IPS-18c (cell line): ENCODE results near the gene PUSL1.

Experiments
- H3K4me3 ChIP-seq: 2 replicates; pipeline ENCODE4 v1.7.0; 2013; ENCODE audit warnings: low read depth, mild to moderate bottlenecking, low read length, moderate library complexity; ENCODE audit not compliant: insufficient read depth
- H3K9me3 ChIP-seq: one replicate; pipeline ENCODE4 v1.6.1; 2013; ENCODE audit warnings: mild to moderate bottlenecking, low read length, moderate library complexity; ENCODE audit not compliant: control insufficient read depth, insufficient read depth

PUSL1 gene

DNA sequence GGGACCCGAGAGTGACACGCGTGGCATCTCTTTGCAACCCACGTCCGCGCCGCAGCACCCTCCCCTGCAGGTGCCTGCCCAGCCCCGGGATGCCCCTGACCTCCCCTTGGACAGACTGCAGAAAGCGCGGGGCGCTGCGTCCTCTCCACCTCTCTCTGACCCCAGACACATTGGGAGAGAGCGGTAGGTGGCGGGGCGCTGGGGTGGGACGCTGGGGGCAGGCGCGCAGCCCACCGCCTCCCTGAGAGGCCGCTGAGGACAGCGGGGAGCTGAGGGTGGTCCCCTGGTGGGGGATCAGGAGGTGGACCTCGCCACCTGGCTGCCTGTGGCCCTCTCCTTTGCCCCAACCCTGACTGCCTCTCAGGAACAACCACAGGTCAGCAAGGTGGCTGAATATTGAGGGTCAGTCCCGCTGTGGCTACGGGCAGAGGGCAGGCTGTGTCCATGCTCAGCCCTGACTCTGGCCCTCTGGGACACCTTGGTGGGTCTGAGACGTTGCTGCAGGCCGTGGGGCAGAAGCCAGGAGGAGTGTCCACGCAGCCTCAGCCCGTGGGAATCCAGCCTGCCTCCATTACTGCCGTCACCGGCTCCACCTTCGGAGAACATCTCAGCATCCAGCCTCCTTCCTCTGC is 34.0 kb upstream of the PUSL1 start:
- H3K4me3 ChIP-seq = peak overlapping the region; percentile 72
- no peaks in the 10 kb centered on the region for H3K9me3 ChIP-seq

DNA sequence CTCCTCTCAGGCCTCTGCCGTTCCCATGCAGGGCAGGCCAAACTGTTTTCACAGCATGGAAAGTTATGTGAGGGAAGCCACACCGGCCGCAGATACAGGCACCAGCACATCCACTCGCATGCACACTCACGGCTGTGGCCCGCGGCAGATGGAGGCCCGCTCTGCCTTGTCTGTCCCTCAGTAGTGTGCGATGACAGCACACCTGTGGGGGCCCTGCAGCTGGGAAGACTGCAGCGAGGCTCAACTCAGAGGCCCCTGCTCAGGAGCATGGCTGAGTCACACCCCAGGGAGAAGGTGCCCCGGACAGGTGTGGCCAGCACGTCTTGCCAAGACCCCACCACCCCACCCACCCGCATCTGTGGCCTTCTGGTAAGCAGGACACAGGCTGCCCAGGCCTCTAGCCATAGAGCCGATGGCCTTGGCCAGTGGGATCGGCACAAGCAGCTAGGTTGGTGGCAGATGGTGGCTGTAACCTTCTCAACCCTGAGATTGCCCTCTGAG is 33.4 kb upstream of the PUSL1 start:
- H3K9me3 ChIP-seq = no peaks in the 10 kb centered on the region
- no peak overlapping the region for H3K4me3 ChIP-seq

DNA sequence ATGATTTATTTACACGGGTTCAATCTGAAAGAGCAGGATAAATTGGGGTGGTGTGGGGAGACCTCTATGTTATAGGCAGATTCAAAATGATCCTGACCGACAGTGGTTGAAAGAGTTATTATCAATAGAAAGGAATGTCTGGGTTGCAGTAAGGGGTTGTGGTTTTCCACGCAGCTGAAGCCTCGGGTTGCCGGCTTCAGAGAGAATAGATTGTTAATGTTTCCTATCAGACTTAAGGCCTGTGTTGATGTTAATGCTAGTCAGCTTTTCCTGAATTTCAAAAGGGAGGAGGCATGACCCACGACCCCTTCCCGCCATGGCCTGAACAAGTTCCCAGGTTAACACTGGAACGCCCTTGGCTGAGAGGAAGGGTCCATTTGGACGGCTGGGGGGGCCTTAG is 32.6 kb upstream of the PUSL1 start:
- Histone ChIP-seq H3K9me3 (no peaks in the 10 kb centered on the region), H3K4me3 (no peak overlapping the region)

DNA sequence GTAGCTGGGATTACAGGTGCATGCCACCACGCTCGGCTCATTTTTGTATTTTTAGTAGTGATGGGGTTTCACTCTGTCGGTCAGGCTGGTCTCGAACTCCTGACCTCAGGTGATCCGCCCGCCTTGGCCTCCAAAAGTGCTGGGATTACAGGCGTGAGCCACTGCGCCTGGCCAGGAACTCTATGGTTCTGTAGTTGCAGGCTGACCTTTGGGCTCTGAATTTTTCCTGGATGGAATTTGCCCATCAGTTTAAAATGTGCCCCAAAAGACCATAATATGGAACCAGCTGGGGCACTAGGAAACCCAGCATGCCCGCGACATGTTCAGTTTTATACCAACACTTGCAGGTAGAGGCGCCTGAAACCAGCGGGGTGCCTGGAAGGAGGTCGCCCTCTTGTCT is 29.8 kb upstream of the PUSL1 start:
- Histone ChIP-seq H3K9me3 (no peaks in the 10 kb centered on the region), H3K4me3 (no peak overlapping the region)

DNA sequence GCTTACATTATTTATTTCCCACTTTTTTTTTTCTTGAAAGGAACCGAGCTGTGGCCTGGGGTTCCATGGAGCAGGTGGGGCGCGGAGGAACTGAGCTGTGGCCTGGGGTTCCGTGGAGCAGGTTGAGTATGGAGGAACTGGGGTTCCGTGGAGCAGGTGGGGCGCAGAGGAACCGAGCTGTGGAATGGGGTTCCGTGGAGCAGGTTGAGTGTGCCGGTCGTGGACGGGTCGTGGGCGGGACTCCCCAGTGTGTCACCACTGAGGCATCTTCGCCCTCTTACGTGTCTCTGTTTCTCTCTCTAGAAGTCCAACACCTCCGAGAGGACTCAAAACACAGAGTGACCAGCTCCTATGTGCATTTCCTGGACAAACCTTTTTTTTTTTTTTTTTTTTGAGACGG is 29.4 kb upstream of the PUSL1 start:
- H3K4me3 ChIP-seq = no peak overlapping the region
- no peaks in the 10 kb centered on the region for H3K9me3 ChIP-seq

DNA sequence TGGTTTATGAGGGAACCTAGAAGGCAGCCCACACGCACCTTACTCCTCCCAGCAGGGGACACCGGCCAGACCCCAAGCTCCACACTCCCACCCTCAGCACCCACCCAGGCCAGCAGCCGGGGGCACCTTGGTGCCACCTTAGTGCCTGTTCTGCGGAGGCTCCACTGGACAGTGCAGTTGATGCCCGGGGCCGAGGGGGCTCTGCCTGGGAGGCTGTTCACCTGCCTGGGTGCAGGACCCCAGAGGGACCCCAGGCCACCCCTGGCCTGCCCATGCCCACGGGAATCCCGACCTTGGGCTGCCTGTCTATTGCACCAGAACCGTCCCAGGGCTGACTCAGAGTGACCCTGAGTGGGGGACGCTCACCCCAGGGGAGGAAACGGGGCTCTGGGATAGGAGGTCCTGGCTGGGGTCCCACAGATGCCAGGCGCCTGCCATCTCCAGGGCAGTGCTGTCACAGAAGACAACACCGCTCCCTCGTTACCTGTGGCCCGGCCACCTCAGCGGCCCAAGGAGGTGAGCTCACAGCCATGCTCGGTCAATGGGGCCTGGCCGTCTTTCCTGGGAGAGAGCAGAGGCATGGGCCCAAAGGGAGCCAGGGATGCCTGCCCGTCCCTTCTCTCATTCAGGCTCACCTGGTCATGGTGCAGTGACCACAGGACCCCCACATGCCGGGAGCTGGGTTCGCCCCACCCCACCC is 27.5 kb upstream of the PUSL1 start:
- Histone ChIP-seq H3K4me3 (no peak overlapping the region), H3K9me3 (no peaks in the 10 kb centered on the region)

DNA sequence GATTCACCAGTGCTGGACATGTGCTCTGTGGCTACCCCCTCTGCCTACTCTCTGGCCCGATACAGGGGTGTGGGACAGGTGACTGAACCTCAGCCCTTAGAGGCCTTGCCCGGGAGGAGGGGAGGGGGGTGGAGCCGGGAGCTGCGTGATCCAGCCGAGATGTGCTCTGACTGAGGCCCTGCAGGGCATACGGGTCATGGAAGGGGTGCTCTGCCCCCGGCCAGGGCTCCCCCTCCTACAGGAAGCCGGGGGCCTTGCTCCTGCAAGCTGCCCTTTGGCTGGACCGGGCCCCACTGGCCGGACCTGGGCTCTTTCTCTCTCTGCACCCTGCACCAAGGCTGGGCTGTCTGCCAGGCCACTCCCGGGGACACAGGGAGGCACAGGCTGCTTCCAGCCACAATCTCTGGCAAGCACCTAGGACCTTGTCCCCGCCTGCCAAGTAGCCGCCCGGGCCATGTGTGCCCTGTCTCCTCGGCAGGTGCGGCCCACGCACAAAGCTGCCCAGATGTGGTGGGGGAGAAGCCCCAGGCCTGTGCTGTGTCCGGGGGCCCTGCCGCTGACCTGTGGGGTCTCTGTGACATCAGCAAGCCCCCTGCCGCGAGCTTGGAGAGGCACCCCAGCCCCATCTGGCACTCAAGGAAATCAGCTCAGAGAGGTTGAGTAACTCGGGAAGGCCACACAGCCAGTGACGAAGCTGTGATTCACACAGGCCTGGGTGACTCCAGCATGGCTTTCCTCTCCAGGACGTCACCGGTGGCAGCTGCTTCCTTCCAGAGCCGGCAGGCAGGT is 26.7 kb upstream of the PUSL1 start:
- Histone ChIP-seq H3K4me3 (no peak overlapping the region), H3K9me3 (no peaks in the 10 kb centered on the region)

DNA sequence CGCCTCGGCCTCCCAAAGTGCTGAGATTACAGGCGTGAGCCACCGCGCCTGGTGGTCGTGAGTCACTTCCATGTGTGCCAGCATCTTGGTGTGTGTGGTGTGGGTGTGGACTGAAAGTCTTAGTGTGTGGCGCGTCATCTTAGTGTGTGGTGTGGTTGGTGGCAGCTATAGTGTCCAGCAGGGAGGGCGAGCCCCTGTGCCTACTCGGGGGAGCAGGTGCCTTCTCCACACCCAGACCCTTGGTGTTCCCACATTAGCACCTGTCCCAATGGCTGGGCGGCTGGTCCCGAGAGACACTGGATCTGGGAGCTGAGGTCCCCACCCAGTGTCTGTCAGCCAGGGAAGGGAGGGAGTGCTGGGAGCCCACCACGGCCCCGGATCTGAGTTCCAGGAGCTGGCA is 25.4 kb upstream of the PUSL1 start:
- Histone ChIP-seq H3K9me3 (no peaks in the 10 kb centered on the region), H3K4me3 (no peak overlapping the region)

DNA sequence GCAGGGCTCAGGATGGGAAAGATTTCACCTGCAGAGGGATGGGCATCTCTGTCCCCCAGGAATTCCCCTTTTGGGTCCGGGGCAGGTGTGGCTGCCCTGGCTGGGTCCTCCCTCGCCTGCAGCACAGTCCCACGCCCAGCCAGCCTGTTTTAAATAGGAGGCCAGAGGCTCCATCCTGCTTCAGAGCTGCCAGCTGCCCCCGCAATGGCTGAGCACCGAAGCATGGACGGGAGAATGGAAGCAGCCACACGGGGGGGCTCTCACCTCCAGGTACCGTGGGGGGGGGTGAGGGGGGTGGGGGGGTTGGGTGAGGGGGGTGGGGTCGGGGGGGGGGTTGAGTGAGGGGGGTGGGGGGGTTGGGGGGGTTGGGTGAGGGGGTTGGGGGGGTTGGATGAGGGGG is 24.6 kb upstream of the PUSL1 start:
- Histone ChIP-seq H3K4me3 (no peak overlapping the region), H3K9me3 (no peaks in the 10 kb centered on the region)

DNA sequence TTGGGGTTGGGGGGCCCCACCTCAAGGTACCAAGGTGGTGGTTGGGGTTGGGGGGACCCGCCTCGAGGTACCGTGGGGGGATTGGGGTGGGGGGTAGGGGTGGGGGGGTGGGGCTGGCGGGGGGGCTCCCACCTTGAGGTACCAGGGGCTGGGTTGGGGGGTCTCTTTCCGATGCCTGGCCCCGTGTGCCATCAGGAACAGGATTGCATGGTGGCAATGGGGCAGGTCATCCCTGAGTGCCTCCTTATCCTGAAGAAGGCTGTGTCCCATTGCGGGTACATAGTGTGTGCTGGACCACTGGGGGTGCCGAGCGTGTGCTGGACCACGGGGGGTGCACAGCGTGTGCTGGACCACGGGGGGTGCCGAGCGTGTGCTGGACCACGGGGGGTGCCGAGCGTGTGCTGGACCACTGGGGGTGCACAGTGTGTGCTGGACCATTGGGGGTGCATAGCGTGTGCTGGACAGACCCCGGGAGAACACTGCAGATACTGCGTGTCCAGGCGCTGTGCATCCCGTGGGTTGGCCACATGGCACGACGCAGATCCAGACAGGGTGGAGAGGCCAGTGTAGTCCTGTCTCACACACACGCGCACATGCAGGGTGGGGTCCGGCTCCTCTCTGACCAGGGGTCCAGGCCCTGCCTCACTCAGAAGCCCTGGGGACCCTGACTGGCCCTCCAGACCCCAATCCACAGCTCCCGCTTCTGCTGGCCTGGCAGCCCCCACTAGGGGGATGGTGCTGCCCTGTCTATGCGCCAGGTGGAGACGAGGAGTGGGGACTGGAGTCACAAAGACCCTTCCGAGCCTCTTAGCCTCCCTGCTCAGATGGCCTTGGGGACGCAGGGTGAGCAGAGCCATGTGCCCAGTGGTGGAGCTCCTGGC is 23.9 kb upstream of the PUSL1 start:
- Histone ChIP-seq H3K9me3 (no peaks in the 10 kb centered on the region), H3K4me3 (no peak overlapping the region)

DNA sequence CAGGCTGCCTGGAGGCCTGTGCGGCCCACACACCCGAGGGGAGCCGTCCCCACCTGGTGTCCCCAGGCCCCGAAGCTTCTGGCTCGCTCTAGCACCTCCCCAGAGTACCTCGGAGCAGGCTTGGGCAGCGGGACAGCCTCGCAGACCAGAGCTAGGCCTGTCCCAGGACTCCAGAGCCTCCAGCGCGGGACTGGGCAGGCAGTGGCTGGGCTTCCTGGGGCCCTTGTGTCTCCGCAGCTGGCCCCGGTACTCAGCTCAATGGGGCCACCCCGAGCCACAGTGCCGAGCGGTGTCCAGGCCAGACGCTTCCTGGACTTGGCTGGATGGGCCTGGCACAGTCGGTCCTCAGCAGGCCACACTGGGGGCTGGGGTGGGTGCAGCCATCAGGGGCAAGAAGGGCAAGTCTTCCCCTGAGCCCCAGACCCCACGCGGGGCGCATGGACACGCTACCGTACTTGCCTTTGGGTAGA is 23.3 kb upstream of the PUSL1 start:
- Histone ChIP-seq H3K4me3 (no peak overlapping the region), H3K9me3 (no peaks in the 10 kb centered on the region)

DNA sequence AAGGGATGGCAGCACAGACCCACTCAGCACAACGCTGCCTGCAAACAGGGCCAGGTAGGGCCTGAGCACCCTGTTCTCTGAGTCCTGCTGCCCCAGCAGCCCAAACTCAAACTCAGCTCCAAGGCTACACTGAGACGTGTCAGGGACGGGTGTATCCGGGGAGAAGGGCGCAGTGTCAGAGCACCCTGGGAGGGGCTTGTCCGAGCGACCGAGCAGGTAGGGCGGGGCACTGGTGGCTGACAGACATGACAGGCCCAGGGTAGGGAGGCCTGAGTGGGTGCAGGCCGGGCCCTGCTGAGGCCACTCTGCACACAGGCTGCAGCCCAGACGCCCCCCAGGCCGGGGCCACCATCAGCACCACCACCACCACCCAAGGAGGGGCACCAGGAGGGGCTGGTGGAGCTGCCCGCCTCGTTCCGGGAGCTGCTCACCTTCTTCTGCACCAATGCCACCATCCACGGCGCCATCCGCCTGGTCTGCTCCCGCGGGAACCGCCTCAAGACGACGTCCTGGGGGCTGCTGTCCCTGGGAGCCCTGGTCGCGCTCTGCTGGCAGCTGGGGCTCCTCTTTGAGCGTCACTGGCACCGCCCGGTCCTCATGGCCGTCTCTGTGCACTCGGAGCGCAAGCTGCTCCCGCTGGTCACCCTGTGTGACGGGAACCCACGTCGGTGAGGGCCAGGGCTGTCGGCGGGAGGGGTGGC is 22.6 kb upstream of the PUSL1 start:
- Histone ChIP-seq H3K9me3 (no peaks in the 10 kb centered on the region), H3K4me3 (no peak overlapping the region)

DNA sequence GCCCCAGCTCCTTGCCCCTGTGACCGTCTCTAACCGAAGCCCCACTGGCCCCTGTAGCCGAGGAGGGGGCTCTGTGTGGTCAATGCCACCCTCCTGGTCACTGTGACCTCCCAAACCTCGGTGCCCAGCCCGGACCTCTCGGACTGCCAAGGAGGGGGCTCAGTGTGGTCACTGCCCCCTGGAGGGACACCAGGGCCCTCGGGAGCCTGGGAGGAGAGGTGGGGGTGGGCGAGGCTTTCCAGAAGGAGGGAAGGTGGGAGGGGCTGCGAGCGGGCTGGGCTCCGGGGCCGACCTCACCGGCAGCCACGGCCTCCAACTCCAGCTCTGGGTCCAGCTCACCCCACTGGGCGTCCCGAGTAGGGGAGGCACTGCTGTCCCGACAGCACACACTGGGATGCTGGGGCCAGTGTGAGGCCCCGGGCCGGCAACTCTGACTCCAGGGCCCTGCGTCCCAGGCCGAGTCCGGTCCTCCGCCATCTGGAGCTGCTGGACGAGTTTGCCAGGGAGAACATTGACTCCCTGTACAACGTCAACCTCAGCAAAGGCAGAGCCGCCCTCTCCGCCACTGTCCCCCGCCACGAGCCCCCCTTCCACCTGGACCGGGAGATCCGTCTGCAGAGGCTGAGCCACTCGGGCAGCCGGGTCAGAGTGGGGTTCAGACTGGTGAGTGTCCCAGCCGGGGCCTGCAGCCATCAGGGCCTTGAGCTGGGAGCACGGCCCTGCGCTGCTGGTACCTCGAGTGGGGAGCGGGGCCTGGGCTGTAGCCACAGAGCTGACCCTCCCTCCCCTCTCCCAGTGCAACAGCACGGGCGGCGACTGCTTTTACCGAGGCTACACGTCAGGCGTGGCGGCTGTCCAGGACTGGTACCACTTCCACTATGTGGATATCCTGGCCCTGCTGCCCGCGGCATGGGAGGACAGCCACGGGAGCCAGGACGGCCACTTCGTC is 21.8 kb upstream of the PUSL1 start:
- no peaks in the 10 kb centered on the region for H3K9me3 ChIP-seq
- no peak overlapping the region for H3K4me3 ChIP-seq

DNA sequence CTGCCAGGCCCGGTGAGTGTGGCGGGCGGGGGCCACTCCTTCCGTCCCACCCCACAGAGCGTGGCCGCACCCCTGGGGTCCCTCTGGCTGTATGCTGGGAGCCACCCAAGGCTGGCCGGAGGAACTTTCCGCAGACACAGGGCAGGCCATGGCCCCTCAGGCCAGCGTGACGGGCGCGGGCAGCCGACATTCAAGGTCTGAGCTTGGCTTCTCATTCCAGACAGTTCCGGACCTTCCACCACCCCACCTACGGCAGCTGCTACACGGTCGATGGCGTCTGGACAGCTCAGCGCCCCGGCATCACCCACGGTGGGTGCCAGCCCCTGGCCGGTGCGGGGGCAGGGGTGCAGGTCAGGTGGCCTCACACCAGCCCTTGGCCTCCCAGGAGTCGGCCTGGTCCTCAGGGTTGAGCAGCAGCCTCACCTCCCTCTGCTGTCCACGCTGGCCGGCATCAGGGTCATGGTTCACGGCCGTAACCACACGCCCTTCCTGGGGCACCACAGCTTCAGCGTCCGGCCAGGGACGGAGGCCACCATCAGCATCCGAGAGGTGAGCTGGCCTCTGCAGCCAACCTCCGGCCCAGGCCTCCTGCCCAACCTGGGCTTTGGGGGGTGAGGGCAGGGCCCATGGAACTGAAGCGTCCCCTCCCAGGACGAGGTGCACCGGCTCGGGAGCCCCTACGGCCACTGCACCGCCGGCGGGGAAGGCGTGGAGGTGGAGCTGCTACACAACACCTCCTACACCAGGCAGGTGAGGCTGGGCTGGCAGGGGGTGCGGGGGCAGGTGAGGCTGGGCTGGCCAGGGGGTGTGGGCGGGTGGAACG is 20.9 kb upstream of the PUSL1 start:
- Histone ChIP-seq H3K4me3 (no peak overlapping the region), H3K9me3 (no peaks in the 10 kb centered on the region)

DNA sequence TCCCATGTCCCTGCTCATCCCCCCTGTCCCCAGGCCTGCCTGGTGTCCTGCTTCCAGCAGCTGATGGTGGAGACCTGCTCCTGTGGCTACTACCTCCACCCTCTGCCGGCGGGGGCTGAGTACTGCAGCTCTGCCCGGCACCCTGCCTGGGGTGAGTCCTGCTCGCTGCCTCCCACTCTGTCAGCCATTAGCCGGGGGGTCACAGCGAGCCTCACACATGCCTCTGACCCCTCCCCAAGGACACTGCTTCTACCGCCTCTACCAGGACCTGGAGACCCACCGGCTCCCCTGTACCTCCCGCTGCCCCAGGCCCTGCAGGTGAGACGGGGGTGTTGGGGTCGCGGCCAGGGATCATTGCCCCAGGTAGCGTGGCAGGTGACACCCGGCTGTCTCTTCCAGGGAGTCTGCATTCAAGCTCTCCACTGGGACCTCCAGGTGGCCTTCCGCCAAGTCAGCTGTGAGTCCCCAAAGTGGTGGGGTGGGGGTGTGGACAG is 18.1 kb upstream of the PUSL1 start:
- Histone ChIP-seq H3K4me3 (no peak overlapping the region), H3K9me3 (no peaks in the 10 kb centered on the region)
